Kasumi-1 (cell line): ENCODE results near the gene ATP8B1.

Experiments
- DNase-seq, 2 experiments: peaks; one replicate each; lab custom pipeline; 2025; lab: John Stamatoyannopoulos, UW

ATP8B1 gene

DNA sequence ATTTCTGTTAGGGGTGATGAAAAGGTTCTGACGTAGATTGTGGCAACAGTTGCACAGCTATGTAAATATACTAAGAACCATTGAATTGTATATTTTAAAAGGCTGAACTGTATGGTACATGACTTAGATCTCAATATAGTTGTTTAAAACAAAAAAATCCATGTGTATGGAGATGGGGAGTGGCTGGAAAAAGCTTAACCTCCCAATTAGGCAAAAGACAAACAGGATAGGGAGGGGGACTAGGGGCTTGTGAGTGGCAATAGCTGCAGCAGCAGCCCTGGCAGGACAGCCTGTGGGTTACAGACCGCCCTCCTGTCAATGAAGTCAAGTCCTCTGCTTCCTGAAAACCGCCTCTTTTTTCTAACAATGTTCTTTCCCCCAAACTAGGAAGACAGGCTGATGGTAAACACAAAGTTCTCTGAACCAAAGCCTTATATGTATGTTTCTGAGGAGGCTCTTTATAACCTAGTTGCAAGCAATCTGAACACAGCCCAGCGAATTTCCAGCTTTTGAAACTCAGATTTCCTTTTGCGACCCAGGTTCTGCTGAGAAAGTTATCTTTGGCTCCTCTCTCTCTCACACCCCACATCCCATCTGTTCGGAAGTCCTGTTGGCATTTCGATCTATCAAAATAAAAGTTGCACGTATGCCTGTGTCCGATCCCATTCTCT, 10.3 kb downstream of the ATP8B1 start:
- DNase-seq: no peak

GRCh38 chr18:57791911-57792310, 11.2 kb downstream of the ATP8B1 start:
- no peak for DNase-seq

GRCh38 chr18:57791192-57791591, 11.9 kb downstream of the ATP8B1 start:
- DNase-seq: no peak

DNA sequence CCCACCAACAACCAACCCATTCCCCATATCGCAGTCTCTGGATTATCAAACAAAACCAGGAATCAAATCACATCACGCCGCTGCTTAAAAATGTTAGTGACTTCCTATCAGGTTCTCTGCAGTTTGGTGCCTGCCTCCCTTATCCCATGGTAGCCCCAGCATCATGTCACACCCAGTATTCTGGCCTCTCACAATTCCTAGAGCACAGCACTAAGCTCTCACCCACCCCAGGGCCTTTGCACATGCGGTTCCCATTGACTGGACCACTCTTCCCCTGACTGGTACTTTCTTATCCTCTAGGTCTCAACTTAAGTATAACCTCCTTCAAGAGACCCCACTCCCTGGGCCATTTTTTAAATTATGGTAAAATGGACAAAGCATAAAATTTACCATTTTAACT, 12.8 kb downstream of the ATP8B1 start:
- DNase-seq: no peak

- no peak for DNase-seq
Measured at GRCh38 chr18:57789759-57790158, 13.4 kb downstream of the ATP8B1 start.

- DNase-seq: no peak
Measured at GRCh38 chr18:57789090-57789489, 14.0 kb downstream of the ATP8B1 start.

- no peak for DNase-seq
Measured at GRCh38 chr18:57787068-57787685, 15.9 kb downstream of the ATP8B1 start.

DNA sequence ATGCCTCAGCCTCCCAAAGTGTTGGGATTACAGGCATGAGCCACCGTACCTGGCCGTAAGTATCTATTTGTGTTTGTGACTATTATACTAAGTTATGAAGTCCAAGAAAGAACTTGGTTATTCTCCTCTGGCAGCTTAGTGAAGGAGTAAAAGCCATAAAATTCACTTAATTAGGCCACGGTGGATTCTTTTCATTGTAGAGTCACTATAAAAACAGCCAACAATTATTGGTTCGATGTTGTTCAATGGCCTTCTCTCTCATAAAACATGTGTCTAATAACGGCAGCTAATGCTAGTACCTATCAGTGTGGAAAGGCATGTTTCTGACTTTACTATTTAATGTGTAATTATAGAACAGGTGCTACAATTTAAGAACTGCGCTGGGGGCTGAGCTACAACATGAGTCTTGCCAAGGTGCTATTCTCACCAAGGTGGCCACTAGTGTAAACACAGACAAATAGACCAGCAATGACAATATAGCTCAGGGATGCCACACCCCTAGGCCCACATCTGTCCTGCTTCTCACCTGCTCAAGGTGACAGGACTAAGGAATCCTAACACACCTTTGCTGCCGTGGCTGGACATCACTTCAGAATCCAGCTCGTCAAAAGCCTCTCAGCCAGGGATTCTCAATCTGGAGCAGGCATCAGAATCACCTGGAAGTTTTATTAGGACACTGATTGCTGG, 17.2 kb downstream of the ATP8B1 start:
- no peak for DNase-seq

GRCh38 chr18:57784801-57785114, 18.4 kb downstream of the ATP8B1 start:
- no peak for DNase-seq

DNA sequence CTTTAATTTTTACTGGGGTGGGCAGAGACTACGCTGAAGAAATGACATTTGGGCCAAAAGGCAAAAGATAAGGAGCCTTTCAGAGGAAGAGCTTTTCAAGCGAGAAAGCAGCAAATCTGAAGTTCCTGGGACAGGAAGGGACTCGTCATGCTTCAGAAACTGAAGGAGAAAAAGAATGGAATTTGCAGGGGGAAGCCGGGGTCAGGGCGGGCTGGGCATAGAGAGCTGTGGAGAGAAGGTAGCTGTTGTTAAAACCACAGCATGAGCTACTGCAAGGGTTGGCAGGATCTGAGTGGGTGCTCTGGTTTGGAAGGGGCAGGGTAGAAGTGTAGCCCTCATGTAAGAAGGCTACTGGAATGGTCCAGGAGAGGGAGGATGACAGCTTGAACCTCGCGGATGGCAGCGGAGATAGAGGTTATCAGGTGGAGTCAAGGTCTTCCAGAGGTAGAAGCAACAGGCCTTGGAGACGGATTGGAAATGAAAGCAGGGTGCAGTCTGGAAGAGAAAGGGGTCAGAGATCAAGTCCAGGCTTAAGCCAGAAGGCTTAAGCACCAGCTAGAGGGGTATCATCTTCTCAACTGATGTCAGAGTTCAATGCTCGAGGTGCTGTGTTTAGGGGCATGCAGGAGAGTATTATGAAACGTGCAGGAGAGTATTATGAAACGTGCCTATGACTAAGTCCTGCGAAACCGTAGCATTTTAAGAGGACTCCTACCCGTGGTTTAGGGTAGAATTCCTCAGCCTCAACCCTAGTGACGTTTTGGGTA, 18.9 kb downstream of the ATP8B1 start:
- DNase-seq: no peak

DNA sequence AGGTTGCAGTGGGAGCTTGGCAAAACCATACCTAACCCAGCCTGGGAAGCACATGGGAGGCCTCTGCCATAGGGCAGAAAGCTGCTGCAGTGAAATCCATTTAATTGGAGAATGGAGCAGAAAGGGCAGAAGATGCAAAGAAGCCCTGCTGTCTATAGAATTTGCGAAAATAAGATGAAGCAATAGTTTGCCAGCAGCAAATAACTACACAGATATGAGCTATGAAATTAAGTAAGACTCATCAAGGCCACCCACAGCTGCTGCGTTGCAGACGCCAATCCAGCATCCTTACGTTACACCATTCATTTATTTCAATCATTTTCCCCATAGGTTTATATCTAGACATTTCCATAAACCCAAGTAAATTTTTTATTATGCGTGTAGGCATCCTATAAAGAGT, 21.1 kb downstream of the ATP8B1 start:
- DNase-seq: no peak

- DNase-seq: no peak
Measured at GRCh38 chr18:57780706-57781347, 22.3 kb downstream of the ATP8B1 start.

DNA sequence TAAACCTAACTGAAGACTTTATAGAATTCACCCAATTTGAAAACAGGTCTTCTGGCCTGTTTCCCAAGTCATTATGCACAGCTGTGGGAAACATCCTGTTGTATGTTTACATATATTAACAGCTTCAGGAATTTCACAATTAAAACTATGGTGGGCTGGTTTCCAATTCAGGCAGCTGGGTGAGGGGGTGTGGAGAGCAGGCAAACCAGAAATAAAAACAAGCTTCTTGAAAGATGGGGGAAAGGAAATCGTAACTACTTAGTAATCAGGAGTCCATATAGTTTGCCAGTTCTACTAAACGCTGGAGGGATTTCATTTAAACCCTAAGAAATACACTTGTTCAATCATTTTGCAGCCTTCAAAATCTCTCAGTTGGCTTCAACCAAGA, 22.8 kb downstream of the ATP8B1 start:
- no peak for DNase-seq

DNA sequence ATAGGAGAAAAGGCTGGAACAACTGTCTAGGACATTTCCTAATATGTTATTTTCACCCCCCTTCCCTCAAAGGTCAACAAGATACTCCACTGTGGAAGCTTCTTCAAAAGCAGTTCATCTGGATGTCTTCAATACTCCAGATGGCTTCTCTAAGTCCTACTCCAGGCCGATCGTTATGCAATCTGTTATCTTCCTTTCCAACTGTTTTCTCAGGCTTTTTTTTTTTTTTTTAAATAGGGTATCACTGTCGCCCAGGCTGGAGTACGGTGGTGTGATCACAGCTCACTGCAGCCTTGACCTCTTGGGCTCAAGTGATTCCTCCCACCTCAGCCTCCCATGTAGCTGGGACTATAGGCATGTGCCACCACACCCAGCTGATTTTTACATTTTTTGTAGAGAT, 26.3 kb downstream of the ATP8B1 start:
- no peak for DNase-seq

DNA sequence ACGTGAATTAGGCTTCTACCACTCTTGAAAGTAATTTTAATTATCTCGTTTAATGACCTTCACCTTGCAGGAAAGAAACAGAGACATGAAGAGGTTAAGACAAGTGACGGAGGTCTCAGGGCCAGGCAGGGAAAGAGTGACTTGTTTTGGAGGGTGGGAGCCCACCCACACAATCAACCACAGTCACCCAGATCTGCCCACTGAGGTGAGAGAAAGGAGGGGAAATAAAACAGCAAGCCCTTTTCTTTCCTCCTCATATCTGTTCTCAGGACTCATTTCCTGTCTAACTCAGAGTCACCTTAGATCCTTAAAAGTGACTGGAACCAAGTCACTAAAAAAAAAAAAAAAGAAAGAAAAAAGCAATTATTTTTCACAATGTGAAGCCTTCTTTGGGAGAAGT, 26.8 kb downstream of the ATP8B1 start:
- DNase-seq: no peak

DNA sequence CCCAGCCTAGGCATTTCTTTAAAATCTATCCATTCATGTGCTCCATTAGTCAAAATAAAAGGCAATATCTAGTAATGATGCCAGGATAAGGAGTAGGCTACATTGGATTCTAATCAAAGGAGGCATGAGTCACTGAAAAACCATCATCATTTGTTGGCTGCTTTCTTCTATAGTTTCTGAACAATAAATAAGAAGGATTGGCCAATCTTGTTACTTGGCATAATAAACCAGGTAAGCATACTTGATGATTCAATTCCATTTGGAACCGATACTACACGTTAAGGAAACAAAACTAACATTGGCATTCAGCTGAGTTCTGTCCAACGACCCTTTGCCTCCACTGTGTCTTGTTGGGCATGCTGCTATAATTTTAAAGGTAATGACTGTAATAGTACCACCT, 27.2 kb downstream of the ATP8B1 start:
- DNase-seq: no peak

GRCh38 chr18:57772387-57772799, 30.7 kb downstream of the ATP8B1 start:
- no peak for DNase-seq

GRCh38 chr18:57771626-57772025, 31.5 kb downstream of the ATP8B1 start:
- no peak for DNase-seq

GRCh38 chr18:57771193-57771592, 31.9 kb downstream of the ATP8B1 start:
- no peak for DNase-seq

DNA sequence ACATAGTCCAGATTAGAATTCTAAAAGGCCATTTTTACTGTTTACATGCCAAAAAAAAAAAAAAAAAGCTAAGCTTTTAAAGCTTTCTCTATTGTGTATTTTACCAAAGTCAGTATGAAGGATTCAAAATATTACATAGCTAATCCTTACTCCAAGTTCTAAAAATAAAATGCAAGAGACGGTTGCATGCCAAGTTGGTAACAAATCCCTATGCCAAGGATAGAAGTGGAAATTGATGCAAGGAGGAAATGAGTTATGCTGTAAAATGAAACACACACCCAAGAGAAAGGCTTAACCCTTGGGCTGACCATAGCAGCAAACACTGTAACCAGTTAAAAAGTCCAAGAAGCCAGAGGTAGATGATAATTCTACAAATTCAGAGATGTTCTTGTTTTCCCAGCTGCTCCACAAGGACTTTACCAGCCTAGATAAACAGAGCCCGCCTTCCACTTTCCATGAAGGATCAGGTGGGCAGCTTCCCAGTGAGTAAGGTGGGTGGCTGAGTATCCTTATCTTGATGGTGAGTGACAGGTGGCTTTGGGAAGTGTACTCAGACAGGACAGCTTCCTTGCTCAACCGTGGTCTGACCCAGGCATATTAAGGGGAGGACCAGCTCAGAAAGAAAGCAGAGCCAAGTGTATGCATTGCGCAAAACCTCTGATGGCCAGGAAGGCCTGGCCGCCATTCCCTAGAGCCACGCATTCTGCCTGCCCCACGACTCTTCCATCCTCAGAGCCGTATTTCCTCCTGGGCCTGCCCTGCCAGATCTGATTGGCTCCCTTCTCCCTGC, 34.4 kb downstream of the ATP8B1 start:
- no peak for DNase-seq

GRCh38 chr18:57767259-57768050, 35.7 kb downstream of the ATP8B1 start:
- DNase-seq: no peak
